Prostate gland (tissue), 2 donors: ENCODE data around the gene PDGFRB.

Source experiments
- CTCF ChIP-seq, 4 experiments: fragments of 200-600 bp in 2 of 4; fragments of 450-650 bp in 2 of 4; sonication (generic) in 2 of 4; IDR thresholded peaks; 1 replicate in 3 of 4; 2 replicates in 1 of 4; pipeline ENCODE4 v1.5.1; 2016 to 2019; ENCODE audit warnings: antibody characterized with exemption in 4 of 4, mild to moderate bottlenecking in 2 of 4, moderate library complexity in 2 of 4
- POLR2A ChIP-seq: fragments of 450-650 bp; IDR thresholded peaks from one replicate; pipeline ENCODE4 v1.6.1; 2016; ENCODE audit warnings: antibody characterized with exemption, mild to moderate bottlenecking
- POLR2AphosphoS5 ChIP-seq: sonication (generic); formaldehyde crosslinking; IDR thresholded peaks from one replicate; pipeline ENCODE4 v1.6.1; 2017; ENCODE audit warnings: antibody characterized with exemption

- TF ChIP-seq CTCF (IDR thresholded peaks at IDR 0.05) = no peak
- no peak for TF ChIP-seq POLR2A
- TF ChIP-seq POLR2AphosphoS5 = no peak
Measured at GRCh38 chr5:150196514-150196913, 40.9 kb upstream of the PDGFRB start.
